GM21737 (cell line): Measurements from ENCODE around the gene MAGOHB.
A peak's percentile ranks its signal among the peaks of the same experiment; 100 is the strongest.
"Not testable (repeated sequence)": the region's sequence is repeated elsewhere in the genome, so short reads cannot be mapped to it uniquely, and the experiment has no call there.

Experiments used
- ATAC-seq: cut with Tn5 transposase; IDR thresholded peaks from one replicate; pipeline ENCODE4 v1.9.1; 2021; ENCODE audit warnings: mild to moderate bottlenecking, moderate library complexity; ENCODE audit not compliant: unreplicated experiment

MAGOHB gene

GRCh38 chr12:10612984-10613348, 443 bp downstream of the MAGOHB start:
- ATAC-seq = peak; percentile 12

GRCh38 chr12:10612110-10612509, 1.3 kb downstream of the MAGOHB start:
- ATAC-seq = no peak

GRCh38 chr12:10611258-10611657, 2.2 kb downstream of the MAGOHB start:
- ATAC-seq = not testable (repeated sequence)

- ATAC-seq = no peak
Observed at GRCh38 chr12:10610188-10610587, 3.2 kb downstream of the MAGOHB start.

- no peak for ATAC-seq
Observed at GRCh38 chr12:10607885-10608458, 5.4 kb downstream of the MAGOHB start.

- no peak for ATAC-seq
Observed at GRCh38 chr12:10601860-10602259, 11.5 kb downstream of the MAGOHB start.

- ATAC-seq = no peak
Observed at GRCh38 chr12:10600988-10601387, 12.4 kb downstream of the MAGOHB start.

GRCh38 chr12:10595881-10596280, 17.5 kb downstream of the MAGOHB start:
- ATAC-seq = no peak

- ATAC-seq = no peak
Observed at GRCh38 chr12:10590966-10591365, 22.4 kb downstream of the MAGOHB start.

- ATAC-seq = no peak
Observed at GRCh38 chr12:10584415-10584814, 29.0 kb downstream of the MAGOHB start.

- ATAC-seq = no peak
Observed at GRCh38 chr12:10582704-10583103, 30.7 kb downstream of the MAGOHB start.

GRCh38 chr12:10582133-10582532, 31.3 kb downstream of the MAGOHB start:
- not testable (repeated sequence) for ATAC-seq

- ATAC-seq = no peak
Observed at GRCh38 chr12:10574307-10574706, 39.1 kb downstream of the MAGOHB start.

- ATAC-seq = not testable (repeated sequence)
Observed at GRCh38 chr12:10572021-10572490, 41.4 kb downstream of the MAGOHB start.

- no peak for ATAC-seq
Observed at GRCh38 chr12:10571141-10571540, 42.3 kb downstream of the MAGOHB start.

- no peak for ATAC-seq
Observed at GRCh38 chr12:10567813-10568212, 45.6 kb downstream of the MAGOHB start.

GRCh38 chr12:10563966-10564365, 49.4 kb downstream of the MAGOHB start:
- no peak for ATAC-seq

GRCh38 chr12:10563002-10563401, 50.4 kb downstream of the MAGOHB start:
- no peak for ATAC-seq

GRCh38 chr12:10562306-10562933, 51.0 kb downstream of the MAGOHB start:
- no peak for ATAC-seq

GRCh38 chr12:10559244-10559643, 54.2 kb downstream of the MAGOHB start:
- ATAC-seq = no peak

GRCh38 chr12:10558789-10559188, 54.6 kb downstream of the MAGOHB start:
- ATAC-seq = no peak

GRCh38 chr12:10558301-10558700, 55.1 kb downstream of the MAGOHB start:
- no peak for ATAC-seq

- ATAC-seq = no peak
Observed at GRCh38 chr12:10557766-10558165, 55.6 kb downstream of the MAGOHB start.
